ENCODE results near the gene UBLCP1.
A peak's percentile ranks its signal among the peaks of the same experiment; 100 is the strongest.

UBLCP1 gene

GRCh38 chr5:159316519-159317383 lies 53.7 kb downstream of the UBLCP1 start:
- Histone ChIP-seq H3K4me3 (ENCODE audit: low read length) (no peak overlapping the region), H3K4me1 (ENCODE audit: control insufficient read depth, insufficient read depth, low read length) (no peaks in the 10 kb centered on the region), H3K9ac (ENCODE audit: low read length) (no peak overlapping the region), H3K9me3 (ENCODE audit: control insufficient read depth, low read length) (no peaks in the 10 kb centered on the region), H3K27me3 (replicated peaks; ENCODE audit: control insufficient read depth, insufficient read depth, low read length) (peaks cover 26% of the 10 kb centered on the region), H3K36me3 (ENCODE audit: control insufficient read depth, insufficient read depth, low read length, severe bottlenecking) (no peaks in the 10 kb centered on the region)
- peak; percentile 60 for DNase-seq (ENCODE audit: low read depth)

DNA sequence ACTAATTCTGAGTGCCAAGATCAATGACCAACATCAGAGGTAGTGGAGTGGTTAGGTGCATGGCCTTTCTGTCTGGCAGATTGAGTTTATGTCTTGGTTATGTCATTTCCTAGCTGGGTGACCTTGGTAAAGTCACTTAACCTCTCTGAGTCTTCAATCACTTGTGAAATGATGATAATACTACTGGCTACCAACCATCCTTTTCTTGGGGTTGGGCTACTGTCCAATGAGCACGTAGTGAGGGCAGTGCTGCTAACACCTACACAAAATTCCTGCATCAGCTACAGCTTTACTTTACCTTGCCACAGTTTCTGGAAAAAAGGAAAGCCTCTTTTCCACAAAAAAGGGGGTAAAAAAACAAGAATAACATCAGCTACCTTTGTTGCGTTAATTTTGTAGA lies 54.8 kb downstream of the UBLCP1 start:
- H3K4me3 ChIP-seq (ENCODE audit: low read length): no peak overlapping the region
- no peaks in the 10 kb centered on the region for H3K36me3 ChIP-seq (ENCODE audit: control insufficient read depth, insufficient read depth, low read length, severe bottlenecking)
- H3K27me3 ChIP-seq (replicated peaks; ENCODE audit: control insufficient read depth, insufficient read depth, low read length): peaks cover 18% of the 10 kb centered on the region
- DNase-seq (ENCODE audit: low read depth): no peak
- no peaks in the 10 kb centered on the region for H3K9me3 ChIP-seq (ENCODE audit: control insufficient read depth, low read length)
- no peaks in the 10 kb centered on the region for H3K4me1 ChIP-seq (ENCODE audit: control insufficient read depth, insufficient read depth, low read length)
- no peak overlapping the region for H3K9ac ChIP-seq (ENCODE audit: low read length)

DNA sequence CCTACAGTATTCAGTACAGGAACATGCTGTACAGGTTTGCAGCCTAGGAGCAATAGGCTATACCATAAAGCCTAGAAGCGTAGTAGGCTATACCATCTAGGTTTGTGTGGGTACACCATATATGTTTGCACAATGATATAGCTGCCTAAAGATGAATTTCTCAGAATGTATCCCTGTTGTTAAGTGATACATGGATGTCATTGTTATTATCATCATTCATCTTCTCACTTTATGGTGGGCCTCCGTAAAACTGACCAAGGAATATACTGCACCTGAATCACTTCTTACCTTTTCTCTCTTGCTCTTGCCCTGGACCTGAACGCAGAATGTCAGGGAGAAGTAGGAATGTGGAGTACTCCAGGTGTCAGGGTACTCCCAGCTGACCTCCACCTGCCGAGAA lies 55.4 kb downstream of the UBLCP1 start:
- H3K36me3 ChIP-seq (ENCODE audit: control insufficient read depth, insufficient read depth, low read length, severe bottlenecking): no peaks in the 10 kb centered on the region
- H3K4me3 ChIP-seq (ENCODE audit: low read length): no peak overlapping the region
- H3K4me1 ChIP-seq (ENCODE audit: control insufficient read depth, insufficient read depth, low read length): no peaks in the 10 kb centered on the region
- H3K27me3 ChIP-seq (replicated peaks; ENCODE audit: control insufficient read depth, insufficient read depth, low read length): peaks cover 16% of the 10 kb centered on the region
- H3K9me3 ChIP-seq (ENCODE audit: control insufficient read depth, low read length): no peaks in the 10 kb centered on the region
- DNase-seq (ENCODE audit: low read depth): no peak
- no peak overlapping the region for H3K9ac ChIP-seq (ENCODE audit: low read length)

DNA sequence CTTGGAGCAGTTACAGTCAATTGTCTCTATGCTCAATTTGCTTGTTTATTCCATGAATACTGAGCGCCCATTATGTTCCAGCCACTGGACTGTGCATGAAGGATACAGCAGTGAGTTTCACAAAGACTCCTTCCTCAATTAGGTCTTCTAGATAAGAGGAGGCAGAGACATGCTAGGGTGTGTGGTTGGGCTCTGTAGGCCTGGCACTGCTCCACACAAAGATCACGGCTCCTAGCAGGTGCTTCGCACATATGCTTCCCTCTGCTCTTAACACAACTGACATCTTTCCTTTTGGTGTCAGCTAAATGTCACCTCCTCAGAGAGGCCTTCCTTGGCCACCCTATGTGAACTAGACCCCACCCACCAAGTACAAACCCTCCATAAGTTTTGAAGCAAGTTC lies 56.3 kb downstream of the UBLCP1 start:
- Histone ChIP-seq H3K4me1 (ENCODE audit: control insufficient read depth, insufficient read depth, low read length) (no peaks in the 10 kb centered on the region), H3K4me3 (ENCODE audit: low read length) (no peak overlapping the region), H3K9me3 (ENCODE audit: control insufficient read depth, low read length) (no peaks in the 10 kb centered on the region), H3K27me3 (replicated peaks; ENCODE audit: control insufficient read depth, insufficient read depth, low read length) (peaks cover 10% of the 10 kb centered on the region), H3K9ac (ENCODE audit: low read length) (no peak overlapping the region), H3K36me3 (ENCODE audit: control insufficient read depth, insufficient read depth, low read length, severe bottlenecking) (no peaks in the 10 kb centered on the region)
- no peak for DNase-seq (ENCODE audit: low read depth)

- Histone ChIP-seq H3K27me3 (replicated peaks; ENCODE audit: control insufficient read depth, insufficient read depth, low read length) (peaks cover 10% of the 10 kb centered on the region), H3K9me3 (ENCODE audit: control insufficient read depth, low read length) (no peaks in the 10 kb centered on the region), H3K9ac (ENCODE audit: low read length) (no peak overlapping the region), H3K4me3 (ENCODE audit: low read length) (no peak overlapping the region), H3K4me1 (ENCODE audit: control insufficient read depth, insufficient read depth, low read length) (no peaks in the 10 kb centered on the region), H3K36me3 (ENCODE audit: control insufficient read depth, insufficient read depth, low read length, severe bottlenecking) (no peaks in the 10 kb centered on the region)
- DNase-seq (ENCODE audit: low read depth): no peak
Observed at GRCh38 chr5:159319832-159320231, 56.7 kb downstream of the UBLCP1 start.

GRCh38 chr5:159322180-159322579 lies 59.1 kb downstream of the UBLCP1 start:
- Histone ChIP-seq H3K9ac (ENCODE audit: low read length) (no peak overlapping the region), H3K36me3 (ENCODE audit: control insufficient read depth, insufficient read depth, low read length, severe bottlenecking) (no peaks in the 10 kb centered on the region), H3K4me1 (ENCODE audit: control insufficient read depth, insufficient read depth, low read length) (no peaks in the 10 kb centered on the region), H3K9me3 (ENCODE audit: control insufficient read depth, low read length) (no peaks in the 10 kb centered on the region), H3K4me3 (ENCODE audit: low read length) (no peak overlapping the region), H3K27me3 (replicated peaks; ENCODE audit: control insufficient read depth, insufficient read depth, low read length) (peaks cover 10% of the 10 kb centered on the region)
- DNase-seq (ENCODE audit: low read depth): no peak

GRCh38 chr5:159324102-159324755 lies 61.1 kb downstream of the UBLCP1 start:
- H3K4me3 ChIP-seq (ENCODE audit: low read length): no peak overlapping the region
- no peaks in the 10 kb centered on the region for H3K36me3 ChIP-seq (ENCODE audit: control insufficient read depth, insufficient read depth, low read length, severe bottlenecking)
- DNase-seq (ENCODE audit: low read depth): peak; percentile 83
- H3K4me1 ChIP-seq (ENCODE audit: control insufficient read depth, insufficient read depth, low read length): no peaks in the 10 kb centered on the region
- no peak overlapping the region for H3K9ac ChIP-seq (ENCODE audit: low read length)
- no peaks in the 10 kb centered on the region for H3K9me3 ChIP-seq (ENCODE audit: control insufficient read depth, low read length)
- H3K27me3 ChIP-seq (replicated peaks; ENCODE audit: control insufficient read depth, insufficient read depth, low read length): peaks cover 4% of the 10 kb centered on the region

DNA sequence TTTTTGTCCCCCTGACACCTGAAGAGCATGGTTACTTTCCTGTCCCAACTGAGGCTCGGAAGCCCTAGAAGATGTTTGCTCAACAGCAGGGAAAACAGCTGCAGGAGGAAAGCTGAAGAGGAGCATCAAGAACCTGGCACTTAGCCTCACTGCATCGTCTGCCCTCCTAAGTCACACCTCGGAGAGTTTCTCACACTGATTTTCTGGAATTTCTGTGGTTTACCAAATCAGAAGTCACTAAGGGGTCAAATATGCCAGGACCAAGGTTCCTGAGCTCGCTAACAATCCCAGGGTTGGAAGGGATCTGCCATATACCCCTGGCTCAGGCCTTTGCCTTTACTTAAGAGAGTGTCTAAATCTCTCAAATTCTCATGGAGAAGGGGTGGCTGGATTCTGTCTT lies 61.9 kb downstream of the UBLCP1 start:
- peaks cover 2% of the 10 kb centered on the region for H3K4me1 ChIP-seq (ENCODE audit: control insufficient read depth, insufficient read depth, low read length)
- no peaks in the 10 kb centered on the region for H3K27me3 ChIP-seq (replicated peaks; ENCODE audit: control insufficient read depth, insufficient read depth, low read length)
- no peaks in the 10 kb centered on the region for H3K36me3 ChIP-seq (ENCODE audit: control insufficient read depth, insufficient read depth, low read length, severe bottlenecking)
- no peak overlapping the region for H3K9ac ChIP-seq (ENCODE audit: low read length)
- no peak overlapping the region for H3K4me3 ChIP-seq (ENCODE audit: low read length)
- no peaks in the 10 kb centered on the region for H3K9me3 ChIP-seq (ENCODE audit: control insufficient read depth, low read length)
- DNase-seq (ENCODE audit: low read depth): no peak

DNA sequence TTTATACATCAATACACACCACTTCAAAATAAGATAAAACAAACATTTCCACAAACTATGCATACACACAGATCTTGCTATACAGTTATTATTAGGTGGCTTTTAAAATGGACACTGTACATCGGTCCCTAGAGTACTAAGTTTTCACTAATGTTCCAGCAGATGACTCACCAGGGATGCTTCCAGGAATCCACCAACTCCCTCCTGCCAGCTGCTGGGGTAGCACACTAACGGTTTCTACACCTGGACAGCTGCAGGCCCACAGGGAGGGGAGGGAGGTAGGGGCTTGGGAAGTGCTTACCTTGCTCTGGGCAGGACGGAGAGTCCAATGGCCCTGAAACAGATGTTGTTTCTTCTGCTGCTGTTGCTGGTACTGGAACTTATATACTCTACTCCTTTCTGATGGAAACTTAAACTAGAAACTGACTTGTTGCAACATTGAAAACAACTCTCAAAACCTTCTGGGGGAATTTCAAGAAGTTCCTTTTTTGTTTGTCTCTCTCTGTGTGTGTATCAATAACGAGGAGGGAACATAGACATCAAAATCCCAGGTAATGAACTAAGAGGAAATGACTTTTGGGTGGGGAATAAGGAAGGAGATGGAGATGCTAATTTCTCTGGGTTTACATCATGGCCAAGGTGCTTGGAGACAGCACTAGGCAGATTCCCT lies 67.2 kb downstream of the UBLCP1 start, which contains the start of gene IL12B:
IL12B (minus strand) TSS at position 357 of the 670 bp plus-strand sequence. CDS start 3,705 bp downstream, outside the sequence.
- H3K36me3 ChIP-seq (ENCODE audit: control insufficient read depth, insufficient read depth, low read length, severe bottlenecking): no peaks in the 10 kb centered on the region
- H3K9ac ChIP-seq (ENCODE audit: low read length): no peak within 1 kb of the TSS
- DNase-seq (ENCODE audit: low read depth): peak; percentile 21
- no peaks in the 10 kb centered on the region for H3K9me3 ChIP-seq (ENCODE audit: control insufficient read depth, low read length)
- peak within 1 kb of the TSS; percentile 71 for H3K4me3 ChIP-seq (ENCODE audit: low read length)
- peaks cover 7% of the 10 kb centered on the region for H3K4me1 ChIP-seq (ENCODE audit: control insufficient read depth, insufficient read depth, low read length)
- no peaks in the 10 kb centered on the region for H3K27me3 ChIP-seq (replicated peaks; ENCODE audit: control insufficient read depth, insufficient read depth, low read length)

GRCh38 chr5:159331093-159331973 lies 68.2 kb downstream of the UBLCP1 start:
- DNase-seq (ENCODE audit: low read depth): peak; percentile 72

More at GRCh38 chr5:159331093-159331973, 68.2 kb downstream of the UBLCP1 start:
- no peaks in the 10 kb centered on the region for H3K36me3 ChIP-seq (ENCODE audit: control insufficient read depth, insufficient read depth, low read length, severe bottlenecking)
- peak overlapping the region; percentile 66 for H3K9ac ChIP-seq (ENCODE audit: low read length)
- H3K4me3 ChIP-seq (ENCODE audit: low read length): peak overlapping the region; percentile 71
- H3K4me1 ChIP-seq (ENCODE audit: control insufficient read depth, insufficient read depth, low read length): peaks cover 7% of the 10 kb centered on the region
- no peaks in the 10 kb centered on the region for H3K9me3 ChIP-seq (ENCODE audit: control insufficient read depth, low read length)
- H3K27me3 ChIP-seq (replicated peaks; ENCODE audit: control insufficient read depth, insufficient read depth, low read length): no peaks in the 10 kb centered on the region
